Activated gamma-delta T cell treated with Interleukin-2 at 50 U/mL for 16 hours (primary cell): ENCODE measurements around the gene PCSK7.

ENCODE experiments used
- DNase-seq: peaks from one replicate; pipeline ENCODE4 v3.0.0-alpha.2; 2020

Gene PCSK7

GRCh38 chr11:117230999-117231841 lies 653 bp downstream of the PCSK7 start:
- DNase-seq = no peak

GRCh38 chr11:117230286-117230961 lies 1.4 kb downstream of the PCSK7 start:
- peak; percentile 42 for DNase-seq

GRCh38 chr11:117229931-117230285 lies 2.0 kb downstream of the PCSK7 start:
- no peak for DNase-seq

- no peak for DNase-seq
These were observed 2.5 kb downstream of the PCSK7 start for GRCh38 chr11:117229411-117229810.

GRCh38 chr11:117228091-117228490 lies 3.8 kb downstream of the PCSK7 start:
- no peak for DNase-seq

- DNase-seq = peak; percentile 37
These were observed 5.2 kb downstream of the PCSK7 start for GRCh38 chr11:117226388-117227385.

GRCh38 chr11:117225553-117226170 lies 6.2 kb downstream of the PCSK7 start:
- no peak for DNase-seq

GRCh38 chr11:117223741-117224689 lies 7.9 kb downstream of the PCSK7 start:
- no peak for DNase-seq

- DNase-seq = no peak
These were observed 8.7 kb downstream of the PCSK7 start for GRCh38 chr11:117222991-117223740.

- no peak for DNase-seq
These were observed 9.9 kb downstream of the PCSK7 start for GRCh38 chr11:117221775-117222517.

GRCh38 chr11:117220999-117221774 lies 10.7 kb downstream of the PCSK7 start:
- no peak for DNase-seq

- DNase-seq = no peak
These were observed 11.3 kb downstream of the PCSK7 start for GRCh38 chr11:117220568-117220967.

GRCh38 chr11:117219995-117220394 lies 11.9 kb downstream of the PCSK7 start:
- no peak for DNase-seq

GRCh38 chr11:117219455-117219854 lies 12.4 kb downstream of the PCSK7 start:
- DNase-seq = no peak

- no peak for DNase-seq
These were observed 12.9 kb downstream of the PCSK7 start for GRCh38 chr11:117219001-117219400.

- DNase-seq = no peak
These were observed 13.5 kb downstream of the PCSK7 start for GRCh38 chr11:117218133-117218915.

- no peak for DNase-seq
These were observed 14.5 kb downstream of the PCSK7 start for GRCh38 chr11:117217141-117218084.
